GM18861 (cell line): ENCODE results near the gene KDELR1.
"Not testable (repeated sequence)": the region's sequence is repeated elsewhere in the genome, so short reads cannot be mapped to it uniquely, and the experiment has no call there.

Experiments
- ATAC-seq: cut with Tn5 transposase; IDR thresholded peaks from one replicate; pipeline ENCODE4 v1.9.1; 2021; ENCODE audit not compliant: unreplicated experiment

KDELR1 gene

GRCh38 chr19:48397263-48398101 is 6.1 kb upstream of the KDELR1 start:
- no peak for ATAC-seq

- ATAC-seq: no peak
Observed at GRCh38 chr19:48396824-48397176, 5.4 kb upstream of the KDELR1 start.

GRCh38 chr19:48396016-48396823 is 4.9 kb upstream of the KDELR1 start:
- ATAC-seq: no peak

GRCh38 chr19:48395499-48395898 is 4.1 kb upstream of the KDELR1 start:
- no peak for ATAC-seq

GRCh38 chr19:48395170-48395455 is 3.8 kb upstream of the KDELR1 start:
- ATAC-seq: no peak

- no peak for ATAC-seq
Observed at GRCh38 chr19:48394331-48395169, 3.2 kb upstream of the KDELR1 start.

- ATAC-seq: no peak
Observed at GRCh38 chr19:48393559-48394330, 2.4 kb upstream of the KDELR1 start, which contains the start of gene GRIN2D. TSS of gene GRIN2D (plus strand) at chr19:48393668. CDS start at chr19:48398393, 4,725 bp downstream.

- no peak for ATAC-seq
Observed at GRCh38 chr19:48392860-48393558, 1.7 kb upstream of the KDELR1 start.

GRCh38 chr19:48392006-48392344 is 624 bp upstream of the KDELR1 start:
- not testable (repeated sequence) for ATAC-seq

- no peak for ATAC-seq
Observed at GRCh38 chr19:48390188-48391099, 907 bp downstream of the KDELR1 start.

GRCh38 chr19:48386981-48387380 is 4.4 kb downstream of the KDELR1 start:
- ATAC-seq: no peak

GRCh38 chr19:48385461-48386087 is 5.8 kb downstream of the KDELR1 start:
- ATAC-seq: no peak

GRCh38 chr19:48382286-48382685 is 9.1 kb downstream of the KDELR1 start:
- ATAC-seq: no peak

GRCh38 chr19:48381178-48381950 is 10.0 kb downstream of the KDELR1 start:
- no peak for ATAC-seq

- no peak for ATAC-seq
Observed at GRCh38 chr19:48379058-48379457, 12.3 kb downstream of the KDELR1 start.

- ATAC-seq: no peak
Observed at GRCh38 chr19:48378194-48378570, 13.2 kb downstream of the KDELR1 start.

- no peak for ATAC-seq
Observed at GRCh38 chr19:48373567-48373966, 17.8 kb downstream of the KDELR1 start.

GRCh38 chr19:48372904-48373303 is 18.4 kb downstream of the KDELR1 start:
- ATAC-seq: no peak
